Bronchial epithelial cell (primary cell): Measurements from ENCODE around the gene SSH2. TPM values are rescaled to one million over a fixed set of nuclear protein-coding genes. Genes with fewer than 3 reads are reported as not detected.
A peak's percentile ranks its signal among the peaks of the same experiment; 100 is the strongest.
"Not testable (repeated sequence)": the region's sequence is repeated elsewhere in the genome, so short reads cannot be mapped to it uniquely, and the experiment has no call there.

Experiments
- DNase-seq: peaks from one replicate; pipeline ENCODE4 v3.0.0-alpha.2; 2010; ENCODE audit warnings: low read depth
- FAIRE-seq: peaks from 2 replicates; lab custom pipeline; 2011; peaks lifted over from hg19 to GRCh38; lab: Jason Lieb, UNC
- H3K27me3 ChIP-seq: 2 replicates; pipeline ENCODE4 v1.5.1; 2011; ENCODE audit warnings: low read length; ENCODE audit not compliant: control insufficient read depth, insufficient read depth
- H3K36me3 ChIP-seq: 2 replicates; pipeline ENCODE4 v1.5.1; 2011; ENCODE audit warnings: low read length; ENCODE audit not compliant: control insufficient read depth, insufficient read depth
- H3K4me3 ChIP-seq: 2 replicates; pipeline ENCODE4 v1.5.1; 2011; ENCODE audit warnings: mild to moderate bottlenecking, low read depth, low read length, control low read depth
- total RNA-seq: library from RNA; depleted of rRNA; stranded (reverse); fragments of >200 nt; gene quantifications from 2 replicates; pipeline ENCODE4 v1.2.1, GENCODE V29; 2014
- TF ChIP-seq, protein P1 (sequence below): IDR thresholded peaks from 2 replicates; pipeline ENCODE4 v1.5.1; 2011; ENCODE audit warnings: mild to moderate bottlenecking, moderate library complexity, low read length, control low read depth, inconsistent platforms; ENCODE audit not compliant: insufficient read depth, severe bottlenecking

Gene SSH2
- total RNA-seq, 1 donor from 2014 or later = 3.7 TPM

GRCh38 chr17:29936724-29937123 is 6.7 kb upstream of the SSH2 start:
- FAIRE-seq (no peak), DNase-seq (no peak)
- TF ChIP-seq, protein P1, sequence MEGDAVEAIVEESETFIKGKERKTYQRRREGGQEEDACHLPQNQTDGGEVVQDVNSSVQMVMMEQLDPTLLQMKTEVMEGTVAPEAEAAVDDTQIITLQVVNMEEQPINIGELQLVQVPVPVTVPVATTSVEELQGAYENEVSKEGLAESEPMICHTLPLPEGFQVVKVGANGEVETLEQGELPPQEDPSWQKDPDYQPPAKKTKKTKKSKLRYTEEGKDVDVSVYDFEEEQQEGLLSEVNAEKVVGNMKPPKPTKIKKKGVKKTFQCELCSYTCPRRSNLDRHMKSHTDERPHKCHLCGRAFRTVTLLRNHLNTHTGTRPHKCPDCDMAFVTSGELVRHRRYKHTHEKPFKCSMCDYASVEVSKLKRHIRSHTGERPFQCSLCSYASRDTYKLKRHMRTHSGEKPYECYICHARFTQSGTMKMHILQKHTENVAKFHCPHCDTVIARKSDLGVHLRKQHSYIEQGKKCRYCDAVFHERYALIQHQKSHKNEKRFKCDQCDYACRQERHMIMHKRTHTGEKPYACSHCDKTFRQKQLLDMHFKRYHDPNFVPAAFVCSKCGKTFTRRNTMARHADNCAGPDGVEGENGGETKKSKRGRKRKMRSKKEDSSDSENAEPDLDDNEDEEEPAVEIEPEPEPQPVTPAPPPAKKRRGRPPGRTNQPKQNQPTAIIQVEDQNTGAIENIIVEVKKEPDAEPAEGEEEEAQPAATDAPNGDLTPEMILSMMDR = no peak
- H3K36me3 ChIP-seq = no peaks in the 10 kb centered on the region
- no peak overlapping the region for H3K4me3 ChIP-seq
- H3K27me3 ChIP-seq = no peaks in the 10 kb centered on the region

DNA sequence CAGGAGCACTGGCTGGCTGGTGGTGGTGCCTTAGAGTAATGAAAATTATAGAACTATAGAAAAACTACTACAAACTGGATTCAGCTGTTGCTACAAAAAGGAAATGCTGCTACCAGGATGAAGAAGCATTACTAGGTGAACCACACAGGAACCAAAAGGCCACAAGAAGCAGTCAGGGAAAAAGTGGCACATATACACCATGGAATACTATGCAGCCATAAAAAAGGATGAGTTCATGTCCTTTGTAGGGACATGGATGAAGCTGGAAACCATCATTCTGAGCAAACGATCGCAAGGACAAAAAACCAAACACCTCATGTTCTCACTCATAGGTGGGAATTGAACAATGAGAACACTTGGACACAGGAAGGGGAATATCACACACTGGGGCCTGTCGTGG is 5.9 kb upstream of the SSH2 start:
- H3K4me3 ChIP-seq, DNase-seq, H3K36me3 ChIP-seq, H3K27me3 ChIP-seq, FAIRE-seq: not testable (repeated sequence)

- no peaks in the 10 kb centered on the region for H3K27me3 ChIP-seq
- H3K4me3 ChIP-seq = no peak overlapping the region
- H3K36me3 ChIP-seq = no peaks in the 10 kb centered on the region
- FAIRE-seq (no peak), DNase-seq (peak; percentile 32)
- TF ChIP-seq, protein P1 = peak; percentile 46
These were observed 3.4 kb upstream of the SSH2 start for GRCh38 chr17:29933379-29933778.

DNA sequence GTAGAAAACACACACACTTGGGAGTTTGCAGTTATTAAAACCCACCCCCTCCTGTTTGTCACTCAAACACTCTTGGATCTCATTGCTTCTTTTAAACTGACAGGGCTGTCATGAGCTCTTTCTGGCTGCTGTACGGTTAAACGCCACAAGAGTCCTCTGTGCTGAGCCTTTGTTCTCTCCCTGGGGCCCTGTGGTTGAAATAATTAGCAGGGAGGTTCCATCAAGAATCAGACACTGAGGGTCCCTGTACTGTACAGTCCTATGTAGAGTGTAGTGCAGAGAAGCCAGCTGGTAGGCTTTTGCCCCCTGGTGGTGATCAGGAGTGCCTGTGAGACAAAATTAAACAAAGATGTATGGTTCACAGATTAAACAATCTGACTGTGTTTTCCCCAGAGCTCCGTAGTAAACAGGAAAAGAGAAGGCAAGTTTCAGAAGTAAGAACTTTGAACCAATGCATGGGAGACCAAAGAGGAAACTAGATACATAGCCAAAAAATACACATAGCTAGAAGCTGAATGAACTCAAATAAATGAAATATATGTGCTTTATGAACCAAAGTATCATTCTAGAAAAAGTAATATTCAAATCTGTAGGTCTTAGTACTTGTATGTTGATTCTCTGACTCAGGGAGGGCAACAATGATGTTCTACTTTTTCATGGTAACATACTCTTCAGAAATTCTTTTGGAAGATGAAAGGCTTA is 1.4 kb upstream of the SSH2 start:
- no peak for FAIRE-seq
- DNase-seq = peak; percentile 71
- H3K4me3 ChIP-seq = no peak overlapping the region
- no peaks in the 10 kb centered on the region for H3K27me3 ChIP-seq
- TF ChIP-seq, protein P1 = peak; percentile 83
- H3K36me3 ChIP-seq = no peaks in the 10 kb centered on the region

DNA sequence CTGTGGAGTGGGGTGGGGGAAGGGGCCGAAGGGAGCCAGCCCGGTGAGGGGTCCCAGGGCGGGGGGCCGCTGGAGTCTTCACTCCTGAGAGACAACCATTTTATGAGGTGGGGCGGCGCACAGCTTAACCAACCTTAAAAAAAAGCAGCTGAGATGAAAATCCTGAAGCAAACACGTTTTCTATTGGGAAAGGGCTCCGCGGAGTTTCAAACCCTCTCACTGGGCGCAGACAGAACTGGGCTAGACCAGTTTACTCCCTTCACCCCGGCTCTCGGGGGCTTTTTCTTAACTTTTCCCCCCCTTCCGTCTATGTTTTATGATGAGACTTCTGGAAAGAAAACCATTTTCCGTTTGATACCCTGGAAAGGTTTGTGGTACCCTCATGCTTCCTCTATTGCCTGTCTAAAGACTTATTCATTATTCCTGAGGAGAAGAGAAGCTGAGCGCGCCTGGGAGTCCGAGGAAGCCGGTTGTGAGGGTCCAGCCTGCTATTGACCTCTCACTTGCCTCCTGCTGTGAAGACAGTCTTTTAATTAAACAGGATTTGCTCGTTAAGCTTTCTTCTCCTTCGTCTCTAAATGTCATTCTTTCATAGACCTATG is 482 bp upstream of the SSH2 start:
- no peaks in the 10 kb centered on the region for H3K27me3 ChIP-seq
- H3K36me3 ChIP-seq = no peaks in the 10 kb centered on the region
- peak overlapping the region; percentile 83 for H3K4me3 ChIP-seq
- peak; percentile 16 for DNase-seq
- no peak for FAIRE-seq
- TF ChIP-seq, protein P1 = no peak

GRCh38 chr17:29929006-29929532 is 959 bp downstream of the SSH2 start:
- FAIRE-seq (no peak), DNase-seq (peak; percentile 55)
- no peaks in the 10 kb centered on the region for H3K36me3 ChIP-seq
- TF ChIP-seq, protein P1 = no peak
- no peaks in the 10 kb centered on the region for H3K27me3 ChIP-seq
- H3K4me3 ChIP-seq = peak overlapping the region; percentile 83
